Small intestine (tissue), 7 donors: ENCODE data around the gene C1orf74. TPM values are rescaled to one million over a fixed set of nuclear protein-coding genes. Genes with fewer than 3 reads are reported as not detected.

Source experiments
- DNase-seq, 2 donors: peaks; one replicate each; pipeline versions ENCODE4 v3.0.0 to v3.0.0-alpha.2; 2013
- FAIRE-seq: peaks from 2 replicates; lab custom pipeline; 2012; peaks lifted over from hg19 to GRCh38; lab: Jason Lieb, UNC
- H3K27ac ChIP-seq, 3 donors: one replicate each; pipeline ENCODE4 v1.5.1; 2013; ENCODE audit warnings: low read length in 2 of 3, mild to moderate bottlenecking in 2 of 3, control low read depth in 1 of 3, inconsistent platforms in 1 of 3, low read depth in 1 of 3, moderate library complexity in 1 of 3
- H3K27me3 ChIP-seq, 3 donors: one replicate each; pipeline ENCODE4 v1.6.1; 2013; ENCODE audit warnings: low read length in 3 of 3, inconsistent platforms in 1 of 3; ENCODE audit not compliant: control insufficient read depth in 3 of 3, insufficient read depth in 3 of 3
- H3K36me3 ChIP-seq, 3 donors: one replicate each; pipeline ENCODE4 v1.6.1; 2013; ENCODE audit warnings: low read length in 3 of 3, inconsistent platforms in 1 of 3, low read depth in 1 of 3, mild to moderate bottlenecking in 1 of 3, moderate library complexity in 1 of 3; ENCODE audit not compliant: control insufficient read depth in 3 of 3, insufficient read depth in 2 of 3
- H3K4me1 ChIP-seq, 3 donors: one replicate each; pipeline ENCODE4 v1.6.1; 2013; ENCODE audit warnings: low read length in 2 of 3, inconsistent platforms in 1 of 3, low read depth in 1 of 3, mild to moderate bottlenecking in 1 of 3, moderate library complexity in 1 of 3; ENCODE audit not compliant: control insufficient read depth in 3 of 3, insufficient read depth in 2 of 3
- H3K4me3 ChIP-seq, 3 donors: one replicate each; pipeline ENCODE4 v1.5.1; 2013; ENCODE audit warnings: low read length in 3 of 3, control low read depth in 1 of 3, inconsistent platforms in 1 of 3, low read depth in 1 of 3, mild to moderate bottlenecking in 1 of 3, moderate library complexity in 1 of 3
- H3K9me3 ChIP-seq, 2 donors: one replicate each; pipeline ENCODE4 v1.6.1; 2013; ENCODE audit warnings: low read depth in 1 of 2, low read length in 1 of 2; ENCODE audit not compliant: control insufficient read depth in 2 of 2, insufficient read depth in 1 of 2
- WGBS, 3 donors: extraction: QIAGEN DNeasy Blood & Tissue Kit; methylation state at CpG; one replicate each; pipeline ENCODE4 v1.1.7; 2013; 5-methylcytosine and 5-hydroxymethylcytosine counted together
- polyA plus RNA-seq, 4 donors: library from polyadenylated mRNA; stranded (reverse) in 3 of 4; unstranded in 1 of 4; fragments of 200-250 nt in 3 of 4; fragments of 120-200 nt in 1 of 4; gene quantifications; one replicate each; pipeline versions ENCODE4 v1.2.1 to v1.2.3, GENCODE V29; 2013
- donor health status: healthy with polysubstance abuse.
- donor health status: control.
- donor health status: control.
- donor health status: Bipolar disorder and iron deficiency.
- donor health status: healthy.

C1orf74 gene
- polyA plus RNA-seq, 4 donors, result 0.45 to 4.6 (median 1.4) TPM

DNA sequence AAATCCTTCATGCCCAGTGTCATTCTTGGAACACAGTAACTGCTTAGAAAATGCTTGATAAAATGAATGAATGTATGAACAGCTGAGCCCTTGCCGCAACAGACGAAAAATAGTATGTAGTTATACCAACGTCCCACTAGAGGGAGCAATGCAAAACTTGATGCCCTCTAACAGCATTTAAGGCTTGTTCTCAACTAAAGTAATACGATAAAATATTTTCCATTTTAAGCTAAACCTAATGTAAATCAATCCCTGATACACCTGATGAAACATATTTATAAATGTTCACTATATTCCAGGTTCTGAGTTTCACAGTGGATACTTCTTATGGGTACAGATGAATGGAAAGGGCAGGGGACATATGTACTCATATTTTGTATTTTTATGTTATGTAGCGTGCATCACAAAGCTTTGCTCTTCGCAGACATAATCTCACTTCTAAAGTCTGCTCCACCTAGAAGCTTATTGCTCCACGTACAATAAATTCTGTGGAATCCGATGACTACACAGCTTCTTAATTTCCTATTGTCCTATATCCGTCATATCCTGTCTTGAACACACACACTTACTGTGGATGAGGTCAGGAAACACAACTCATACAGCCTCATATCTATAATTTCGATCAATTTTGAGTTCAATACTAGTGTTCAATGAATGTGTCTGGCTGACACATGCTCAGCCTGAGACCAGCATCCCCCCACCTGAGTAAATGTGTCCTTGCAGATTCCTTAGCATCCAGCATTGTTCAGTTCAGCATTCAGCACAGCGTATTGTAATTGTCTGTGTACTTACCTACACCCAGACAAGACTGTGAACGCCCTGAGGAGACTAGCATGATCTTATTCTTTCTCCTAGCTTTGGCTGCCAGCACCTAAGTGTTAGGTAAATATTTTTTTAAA, 39.0 kb upstream of the C1orf74 start:
- Histone ChIP-seq H3K9me3 (no peaks in the 10 kb centered on the region), H3K27me3 (no peaks in the 10 kb centered on the region), H3K4me1 (peaks cover 0 to 18% (median 0%) of the 10 kb centered on the region in 3 donors), H3K4me3 (no peak overlapping the region), H3K36me3 (no peaks in the 10 kb centered on the region), H3K27ac (no peak overlapping the region)
- FAIRE-seq (no peak), DNase-seq (peak; percentile 57 to 69)
- 41 to 45% (median 45%) methylated on average over 12 of the region's 12 CpGs for WGBS, 3 donors

DNA sequence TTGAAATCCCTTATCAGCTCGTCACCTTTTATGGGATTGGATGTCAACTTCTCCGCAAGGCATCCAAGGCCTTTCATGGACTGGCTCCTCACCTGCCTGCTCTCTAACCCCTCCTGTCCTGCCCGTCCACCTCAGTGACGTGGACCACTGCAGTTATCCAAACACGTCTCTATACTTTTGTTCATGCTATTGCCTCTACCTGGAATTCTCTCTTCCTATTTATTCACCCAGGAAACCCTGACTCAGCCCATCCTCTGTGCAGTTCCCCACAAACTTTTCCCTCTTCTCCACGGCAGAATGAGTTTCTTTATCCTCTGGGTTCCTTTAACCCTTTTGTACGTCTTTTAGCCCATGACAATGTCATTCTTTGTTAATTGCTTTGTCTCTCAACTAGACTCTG, 38.3 kb upstream of the C1orf74 start:
- Histone ChIP-seq H3K27ac (no peak overlapping the region), H3K36me3 (no peaks in the 10 kb centered on the region), H3K27me3 (no peaks in the 10 kb centered on the region), H3K4me3 (no peak overlapping the region), H3K4me1 (peaks cover 0 to 18% (median 0%) of the 10 kb centered on the region in 3 donors), H3K9me3 (no peaks in the 10 kb centered on the region)
- 52 to 61% (median 59%) methylated on average over 7 of the region's 7 CpGs for WGBS, 3 donors
- DNase-seq, result no peak
- no peak for FAIRE-seq

DNA sequence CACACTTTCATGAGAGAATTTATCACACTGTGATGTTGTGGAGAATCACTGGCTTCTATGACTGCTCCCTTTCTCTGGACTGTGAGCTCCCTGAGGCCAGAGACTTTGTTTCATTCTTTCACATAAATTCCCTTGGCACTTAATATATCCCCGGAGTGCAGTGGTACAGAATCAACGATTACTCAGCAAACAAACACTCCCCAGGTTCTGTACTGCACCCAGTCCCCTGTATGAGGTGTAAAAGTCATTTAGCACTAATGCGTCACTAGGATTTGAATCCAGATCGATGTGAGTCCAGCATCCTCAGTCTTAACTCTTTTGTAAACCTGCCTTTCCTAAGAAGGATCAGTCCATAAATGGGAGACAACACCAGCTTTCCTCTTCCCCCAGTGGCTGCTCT, 36.6 kb upstream of the C1orf74 start:
- Histone ChIP-seq H3K4me3 (no peak overlapping the region), H3K9me3 (no peaks in the 10 kb centered on the region), H3K4me1 (peaks cover 0 to 13% (median 0%) of the 10 kb centered on the region in 3 donors), H3K27ac (no peak overlapping the region), H3K36me3 (no peaks in the 10 kb centered on the region), H3K27me3 (no peaks in the 10 kb centered on the region)
- WGBS, 3 donors, result 41 to 64% (median 52%) methylated on average over 4 of the region's 4 CpGs
- no peak for DNase-seq
- no peak for FAIRE-seq

DNA sequence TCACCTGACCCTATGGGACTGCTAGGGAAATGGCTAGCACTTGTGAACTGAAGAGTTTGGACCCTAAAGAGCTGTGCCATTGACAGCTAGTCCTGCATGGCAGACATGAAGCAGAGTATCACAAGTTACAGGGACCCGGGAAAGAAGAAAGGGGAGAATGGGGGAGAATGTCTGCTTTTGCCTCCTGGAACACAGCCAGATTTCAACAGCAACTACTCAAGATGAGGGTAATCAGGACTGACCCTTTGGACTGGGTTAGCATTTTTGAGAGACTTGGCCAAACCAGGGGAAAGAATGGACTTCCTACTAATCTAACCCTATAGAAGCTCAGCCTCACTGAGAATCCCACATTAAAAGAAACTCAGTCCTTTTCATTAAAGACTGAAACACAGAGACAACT, 34.7 kb upstream of the C1orf74 start:
- no peaks in the 10 kb centered on the region for H3K36me3 ChIP-seq
- no peak overlapping the region for H3K27ac ChIP-seq
- 32 to 55% (median 38%) methylated on average over 1 of the region's 1 CpG for WGBS, 3 donors
- no peak overlapping the region for H3K4me3 ChIP-seq
- H3K4me1 ChIP-seq, result peaks cover 0 to 5% (median 0%) of the 10 kb centered on the region in 3 donors
- DNase-seq, result no peak
- no peaks in the 10 kb centered on the region for H3K27me3 ChIP-seq
- FAIRE-seq, result no peak
- H3K9me3 ChIP-seq, result no peaks in the 10 kb centered on the region

DNA sequence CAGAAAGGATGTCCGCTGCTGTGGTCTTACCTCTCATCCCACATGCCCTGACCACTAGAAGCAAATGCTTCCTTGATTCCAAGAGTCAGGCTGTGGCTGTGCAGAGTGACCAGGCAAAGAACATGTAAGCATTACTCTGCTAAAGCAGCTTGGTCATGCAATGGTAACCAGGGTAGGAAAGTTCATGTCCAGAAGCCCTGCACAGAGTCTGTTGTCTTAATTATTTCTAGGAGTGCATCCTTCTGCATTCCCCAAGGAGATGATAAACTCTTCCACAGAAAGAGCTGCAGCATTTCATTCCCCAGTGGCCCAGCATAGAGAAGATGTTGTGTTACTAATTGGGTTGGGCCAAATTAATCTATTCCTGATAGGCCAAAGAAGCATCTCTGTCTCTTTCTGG, 33.3 kb upstream of the C1orf74 start:
- H3K36me3 ChIP-seq, result no peaks in the 10 kb centered on the region
- no peak for FAIRE-seq
- 91 to 96% (median 93%) methylated on average over 1 of the region's 1 CpG for WGBS, 3 donors
- H3K27me3 ChIP-seq, result no peaks in the 10 kb centered on the region
- DNase-seq, result no peak
- no peak overlapping the region for H3K4me3 ChIP-seq
- no peaks in the 10 kb centered on the region for H3K9me3 ChIP-seq
- H3K27ac ChIP-seq, result no peak overlapping the region
- peaks cover 0 to 5% (median 0%) of the 10 kb centered on the region in 3 donors for H3K4me1 ChIP-seq

DNA sequence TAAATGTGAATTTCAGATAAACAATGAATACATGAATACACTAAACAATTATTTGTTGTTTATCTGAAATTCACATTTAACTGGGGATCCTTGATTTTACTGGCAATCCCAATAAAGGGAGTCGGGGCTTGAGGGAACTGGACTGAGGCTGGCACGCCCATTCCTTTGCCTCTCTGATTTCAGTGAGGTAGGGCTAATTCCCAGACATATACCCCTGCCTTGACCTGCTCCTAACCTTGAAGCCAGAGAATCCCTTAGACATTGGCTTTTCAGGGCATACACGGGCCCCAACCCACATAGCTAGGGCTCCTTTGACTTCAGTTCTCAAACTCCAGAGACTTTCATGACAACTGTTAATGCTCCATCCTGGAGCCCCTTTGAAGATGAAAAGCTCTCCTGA, 32.6 kb upstream of the C1orf74 start:
- no peak overlapping the region for H3K27ac ChIP-seq
- H3K27me3 ChIP-seq, result no peaks in the 10 kb centered on the region
- H3K36me3 ChIP-seq, result no peaks in the 10 kb centered on the region
- H3K4me1 ChIP-seq, result peaks cover 0 to 5% (median 0%) of the 10 kb centered on the region in 3 donors
- WGBS, 3 donors, result 58 to 78% (median 62%) methylated on average over 3 of the region's 3 CpGs
- no peak for FAIRE-seq
- DNase-seq, result no peak
- H3K4me3 ChIP-seq, result no peak overlapping the region
- H3K9me3 ChIP-seq, result no peaks in the 10 kb centered on the region

DNA sequence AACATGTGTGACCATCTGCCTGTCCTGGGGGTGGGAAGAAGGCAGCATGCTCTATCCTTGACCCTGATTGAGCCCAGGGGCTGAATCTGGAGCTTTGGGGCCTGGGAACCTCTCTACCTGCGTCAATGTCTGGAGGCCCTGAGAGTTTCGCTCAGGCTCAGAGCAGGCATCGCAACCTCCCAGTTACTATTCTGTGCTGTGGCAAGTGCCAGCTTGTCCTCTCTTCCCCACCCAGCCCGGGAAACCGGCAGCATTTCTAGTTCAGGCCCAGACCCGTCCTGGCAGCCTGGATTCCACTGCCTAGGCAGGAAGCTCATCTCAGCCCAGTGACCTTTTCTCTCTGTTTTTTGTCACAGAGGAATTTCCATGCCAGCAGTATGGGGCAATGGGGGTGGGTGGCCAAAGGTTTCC, 31.6 kb upstream of the C1orf74 start:
- H3K4me3 ChIP-seq, result no peak overlapping the region
- H3K27ac ChIP-seq, result no peak overlapping the region
- FAIRE-seq (no peak), DNase-seq (no peak)
- no peaks in the 10 kb centered on the region for H3K9me3 ChIP-seq
- H3K27me3 ChIP-seq, result no peaks in the 10 kb centered on the region
- H3K36me3 ChIP-seq, result no peaks in the 10 kb centered on the region
- H3K4me1 ChIP-seq, result peaks cover 0 to 5% (median 0%) of the 10 kb centered on the region in 3 donors
- WGBS, 3 donors, result 79 to 87% (median 86%) methylated on average over 6 of the region's 6 CpGs

DNA sequence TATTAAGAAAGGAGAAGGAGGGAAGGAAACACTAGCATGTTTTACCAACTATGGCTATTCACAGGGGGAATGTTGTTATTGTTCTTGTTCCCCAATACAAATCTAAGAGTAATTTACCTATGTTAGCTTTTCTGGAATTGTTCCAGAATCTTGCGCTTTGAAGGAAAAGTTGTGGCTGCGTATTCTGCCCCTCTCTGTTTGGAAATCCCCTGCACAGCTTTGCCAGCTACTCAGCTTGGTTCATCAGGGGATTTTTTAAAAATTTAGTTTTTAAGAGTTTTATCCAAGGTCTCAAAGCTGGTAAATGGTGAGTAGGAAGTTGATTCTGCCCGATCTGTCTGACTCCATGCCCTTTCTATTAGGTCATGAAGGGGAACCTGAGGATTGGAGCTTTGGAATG, 31.1 kb upstream of the C1orf74 start:
- H3K27ac ChIP-seq, result no peak overlapping the region
- 82 to 91% (median 89%) methylated on average over 3 of the region's 3 CpGs for WGBS, 3 donors
- H3K27me3 ChIP-seq, result no peaks in the 10 kb centered on the region
- peaks cover 0 to 5% (median 0%) of the 10 kb centered on the region in 3 donors for H3K4me1 ChIP-seq
- DNase-seq, result no peak
- no peak overlapping the region for H3K4me3 ChIP-seq
- no peaks in the 10 kb centered on the region for H3K9me3 ChIP-seq
- no peaks in the 10 kb centered on the region for H3K36me3 ChIP-seq
- FAIRE-seq, result no peak
